ENCODE results near the gene TENM3. TPM values are rescaled to one million over a fixed set of nuclear protein-coding genes. Genes with fewer than 3 reads are reported as not detected.

Gene TENM3
- total and polyA plus RNA-seq, 12 donors, result 0.20 to 6.6 (median 3.5) TPM

DNA sequence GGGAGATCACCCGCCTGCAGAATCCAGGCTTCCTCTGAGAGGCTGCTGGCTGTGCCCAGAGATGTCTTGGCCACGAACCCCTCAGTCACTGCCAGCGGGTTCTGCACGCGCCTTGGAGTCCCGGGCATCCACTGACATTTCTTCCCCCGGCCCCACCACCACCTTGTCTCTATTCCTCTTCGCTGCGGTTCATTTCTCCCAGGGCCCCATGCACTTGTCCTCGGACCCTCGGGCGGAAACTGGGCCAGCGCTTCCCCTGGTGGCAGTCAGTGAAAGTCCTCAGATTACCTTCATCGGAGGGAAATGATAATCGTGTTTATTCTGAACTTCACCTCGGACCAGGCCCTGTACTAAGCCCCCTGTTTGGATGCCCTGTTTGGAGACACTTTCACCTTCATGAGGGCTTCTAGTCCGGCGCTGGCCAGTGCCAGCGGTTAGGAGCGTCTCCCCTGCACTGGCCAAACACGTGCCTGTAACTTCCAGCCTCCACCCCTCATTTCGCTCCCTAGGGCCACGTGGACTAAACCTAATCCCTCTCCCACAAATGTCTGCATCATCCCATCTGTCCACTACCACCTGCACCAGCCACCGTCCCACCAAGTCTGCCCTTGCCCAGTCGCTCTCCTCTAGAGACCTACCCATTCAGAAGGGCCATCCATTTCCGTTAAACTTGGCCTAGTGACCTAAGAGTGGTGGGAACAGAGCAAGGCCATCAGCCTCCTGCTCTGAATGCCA lies 592.0 kb downstream of the TENM3 start:
- WGBS, 2 donors, result 73 to 76% methylated on average over 26 of the region's 26 CpGs

DNA sequence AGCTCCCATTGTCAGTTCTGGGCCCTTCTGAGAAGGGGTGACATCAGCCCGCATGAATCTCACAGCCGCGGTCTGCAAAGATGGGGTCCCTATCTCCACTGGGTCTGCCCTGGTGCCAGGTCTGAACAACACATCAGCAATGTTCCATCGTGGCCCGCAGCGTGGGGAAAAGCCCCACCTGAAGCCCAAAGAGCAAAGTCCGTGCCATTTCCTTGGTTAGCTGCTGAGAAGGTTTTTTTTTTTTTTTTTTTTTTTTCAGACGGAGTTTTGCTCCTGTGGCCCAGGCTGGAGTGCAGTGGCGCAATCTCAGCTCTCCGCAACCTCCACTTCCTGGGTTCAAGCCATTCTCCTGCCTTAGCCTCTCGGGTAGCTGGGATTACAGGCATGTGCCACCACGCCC lies 594.6 kb downstream of the TENM3 start:
- Histone ChIP-seq H3K4me3 (no peak overlapping the region), H3K27ac (no peak overlapping the region), H3K36me3 (no peaks in the 10 kb centered on the region), H3K27me3 (peaks cover 0 to 23% (median 11%) of the 10 kb centered on the region in 7 donors), H3K9me3 (no peaks in the 10 kb centered on the region), H3K4me1 (no peaks in the 10 kb centered on the region)
- TF ChIP-seq, protein P1, sequence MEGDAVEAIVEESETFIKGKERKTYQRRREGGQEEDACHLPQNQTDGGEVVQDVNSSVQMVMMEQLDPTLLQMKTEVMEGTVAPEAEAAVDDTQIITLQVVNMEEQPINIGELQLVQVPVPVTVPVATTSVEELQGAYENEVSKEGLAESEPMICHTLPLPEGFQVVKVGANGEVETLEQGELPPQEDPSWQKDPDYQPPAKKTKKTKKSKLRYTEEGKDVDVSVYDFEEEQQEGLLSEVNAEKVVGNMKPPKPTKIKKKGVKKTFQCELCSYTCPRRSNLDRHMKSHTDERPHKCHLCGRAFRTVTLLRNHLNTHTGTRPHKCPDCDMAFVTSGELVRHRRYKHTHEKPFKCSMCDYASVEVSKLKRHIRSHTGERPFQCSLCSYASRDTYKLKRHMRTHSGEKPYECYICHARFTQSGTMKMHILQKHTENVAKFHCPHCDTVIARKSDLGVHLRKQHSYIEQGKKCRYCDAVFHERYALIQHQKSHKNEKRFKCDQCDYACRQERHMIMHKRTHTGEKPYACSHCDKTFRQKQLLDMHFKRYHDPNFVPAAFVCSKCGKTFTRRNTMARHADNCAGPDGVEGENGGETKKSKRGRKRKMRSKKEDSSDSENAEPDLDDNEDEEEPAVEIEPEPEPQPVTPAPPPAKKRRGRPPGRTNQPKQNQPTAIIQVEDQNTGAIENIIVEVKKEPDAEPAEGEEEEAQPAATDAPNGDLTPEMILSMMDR (IDR thresholded peaks at IDR 0.05), result no peak
- DNase-seq, result no peak
- WGBS, 2 donors, result 93 to 94% methylated on average over 12 of the region's 12 CpGs
- ATAC-seq, result no peak
- intact Hi-C loops (cut with DNase I), result no loop called here

More for the DNA sequence above, 592.0 kb downstream of the TENM3 start:
- Histone ChIP-seq H3K36me3 (no peaks in the 10 kb centered on the region), H3K4me3 (no peak overlapping the region), H3K4me1 (no peaks in the 10 kb centered on the region), H3K9me3 (no peaks in the 10 kb centered on the region), H3K27ac (no peak overlapping the region), H3K27me3 (peaks cover 0 to 28% (median 12%) of the 10 kb centered on the region in 7 donors)
- intact Hi-C loops (cut with DNase I), result no loop called here
- DNase-seq (no peak), ATAC-seq (no peak)
- TF ChIP-seq, protein P1 (IDR thresholded peaks at IDR 0.05), result no peak

DNA sequence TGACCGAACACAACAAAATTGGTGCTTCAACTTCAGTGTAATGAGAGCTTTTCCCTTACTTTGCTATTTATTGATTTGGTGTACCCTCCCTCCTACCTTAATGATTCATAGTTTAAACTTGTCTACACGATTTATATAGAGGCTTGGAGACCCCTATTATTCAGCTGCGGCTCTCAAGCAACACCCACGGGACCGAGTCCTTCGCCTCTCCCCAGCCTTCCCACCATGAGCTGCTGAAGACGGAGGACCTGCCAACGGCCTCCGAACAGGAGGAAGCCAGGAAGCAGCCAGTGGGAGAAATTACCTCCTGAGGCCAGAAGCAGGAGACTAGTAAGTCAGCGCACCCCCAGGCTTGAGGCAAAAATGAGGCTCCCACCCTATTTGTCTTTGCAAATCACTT lies 595.3 kb downstream of the TENM3 start:
- intact Hi-C loops (cut with DNase I), result no loop called here
- TF ChIP-seq, protein P1 (IDR thresholded peaks at IDR 0.05), result no peak
- no peaks in the 10 kb centered on the region for H3K4me1 ChIP-seq
- H3K36me3 ChIP-seq, result no peaks in the 10 kb centered on the region
- H3K9me3 ChIP-seq, result no peaks in the 10 kb centered on the region
- no peak overlapping the region for H3K4me3 ChIP-seq
- ATAC-seq, result no peak
- peaks cover 0 to 23% (median 11%) of the 10 kb centered on the region in 7 donors for H3K27me3 ChIP-seq
- H3K27ac ChIP-seq, result no peak overlapping the region
- 75 to 88% methylated on average over 10 of the region's 10 CpGs for WGBS, 2 donors
- no peak for DNase-seq

DNA sequence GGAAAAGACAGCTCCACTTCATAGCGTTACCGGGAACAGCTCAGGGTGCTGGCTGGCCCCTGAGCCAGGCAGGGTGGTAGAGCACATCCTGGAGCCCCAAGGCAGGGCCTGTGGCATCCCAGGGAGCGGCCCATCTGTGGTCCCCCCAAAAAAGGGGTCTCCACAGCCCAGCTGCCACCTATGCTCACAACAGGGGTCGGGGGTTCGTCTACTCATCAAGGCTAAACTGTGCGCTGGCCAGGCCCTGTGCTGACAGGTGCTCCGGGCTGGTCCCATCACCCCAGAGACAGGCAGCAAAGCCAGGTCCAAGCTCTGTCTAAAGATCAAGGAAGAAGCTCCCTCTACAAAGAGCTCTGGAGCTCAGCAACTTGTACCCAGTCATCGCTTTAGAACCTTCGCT lies 596.1 kb downstream of the TENM3 start:
- no peak for DNase-seq
- H3K9me3 ChIP-seq, result no peaks in the 10 kb centered on the region
- ATAC-seq, result no peak
- 94 to 95% methylated on average over 9 of the region's 9 CpGs for WGBS, 2 donors
- H3K4me3 ChIP-seq, result no peak overlapping the region
- no peaks in the 10 kb centered on the region for H3K4me1 ChIP-seq
- intact Hi-C loops (cut with DNase I), result no loop called here
- TF ChIP-seq, protein P1 (IDR thresholded peaks at IDR 0.05), result no peak
- peaks cover 0 to 23% (median 11%) of the 10 kb centered on the region in 7 donors for H3K27me3 ChIP-seq
- no peak overlapping the region for H3K27ac ChIP-seq
- no peaks in the 10 kb centered on the region for H3K36me3 ChIP-seq
